ENCODE measurements around the gene ULBP2.
"Not testable (repeated sequence)": the region's sequence is repeated elsewhere in the genome, so short reads cannot be mapped to it uniquely, and the experiment has no call there.

Gene ULBP2

GRCh38 chr6:149901444-149902140 is 40.2 kb upstream of the ULBP2 start:
- Histone ChIP-seq H3K9ac (ENCODE audit: low read depth, low read length) (no peak overlapping the region), H3K27me3 (ENCODE audit: control insufficient read depth, insufficient read depth, low read length) (no peaks in the 10 kb centered on the region), H3K36me3 (ENCODE audit: control insufficient read depth, insufficient read depth, low read length) (no peaks in the 10 kb centered on the region), H3K4me1 (ENCODE audit: control insufficient read depth, insufficient read depth, low read length) (no peaks in the 10 kb centered on the region), H3K4me3 (ENCODE audit: low read depth, low read length) (no peak overlapping the region), H3K9me3 (ENCODE audit: control insufficient read depth, insufficient read depth, low read length) (no peaks in the 10 kb centered on the region)

DNA sequence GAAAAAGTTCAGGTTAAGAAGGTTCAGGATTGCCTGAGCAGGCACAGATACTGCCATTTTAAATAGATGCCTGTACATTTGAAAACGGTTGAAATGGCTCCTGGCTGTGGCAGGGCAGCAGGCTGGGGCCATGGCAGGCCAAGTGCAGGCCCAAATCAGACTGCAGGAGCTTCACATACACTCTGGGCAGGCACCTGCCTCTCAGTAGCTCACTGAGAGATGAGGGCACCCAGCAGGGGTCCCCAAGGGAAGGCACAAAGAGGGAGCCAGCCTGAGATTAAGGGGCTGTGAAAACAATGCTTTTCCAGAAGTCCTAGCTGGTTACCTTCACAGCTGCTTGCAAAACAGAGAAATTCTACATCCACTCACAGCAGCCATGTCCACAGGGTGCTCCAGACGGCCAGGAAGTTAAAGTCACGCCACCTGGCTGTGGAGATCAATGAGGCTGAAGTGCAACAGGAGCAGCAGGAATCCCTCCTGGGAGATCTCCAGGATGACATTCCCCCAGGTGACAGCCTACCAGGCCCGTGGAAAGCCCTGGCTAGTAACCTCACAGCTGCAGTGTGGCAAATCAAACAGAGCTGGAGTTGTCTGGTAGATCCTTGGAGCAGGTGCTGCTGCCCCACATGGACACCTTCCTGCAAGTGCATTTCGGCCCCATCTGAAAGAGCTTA is 37.7 kb upstream of the ULBP2 start:
- H3K4me3 ChIP-seq (ENCODE audit: low read depth, low read length) = no peak overlapping the region
- no peaks in the 10 kb centered on the region for H3K4me1 ChIP-seq (ENCODE audit: control insufficient read depth, insufficient read depth, low read length)
- H3K9me3 ChIP-seq (ENCODE audit: control insufficient read depth, insufficient read depth, low read length) = no peaks in the 10 kb centered on the region
- no peaks in the 10 kb centered on the region for H3K27me3 ChIP-seq (ENCODE audit: control insufficient read depth, insufficient read depth, low read length)
- H3K9ac ChIP-seq (ENCODE audit: low read depth, low read length) = no peak overlapping the region
- no peaks in the 10 kb centered on the region for H3K36me3 ChIP-seq (ENCODE audit: control insufficient read depth, insufficient read depth, low read length)

DNA sequence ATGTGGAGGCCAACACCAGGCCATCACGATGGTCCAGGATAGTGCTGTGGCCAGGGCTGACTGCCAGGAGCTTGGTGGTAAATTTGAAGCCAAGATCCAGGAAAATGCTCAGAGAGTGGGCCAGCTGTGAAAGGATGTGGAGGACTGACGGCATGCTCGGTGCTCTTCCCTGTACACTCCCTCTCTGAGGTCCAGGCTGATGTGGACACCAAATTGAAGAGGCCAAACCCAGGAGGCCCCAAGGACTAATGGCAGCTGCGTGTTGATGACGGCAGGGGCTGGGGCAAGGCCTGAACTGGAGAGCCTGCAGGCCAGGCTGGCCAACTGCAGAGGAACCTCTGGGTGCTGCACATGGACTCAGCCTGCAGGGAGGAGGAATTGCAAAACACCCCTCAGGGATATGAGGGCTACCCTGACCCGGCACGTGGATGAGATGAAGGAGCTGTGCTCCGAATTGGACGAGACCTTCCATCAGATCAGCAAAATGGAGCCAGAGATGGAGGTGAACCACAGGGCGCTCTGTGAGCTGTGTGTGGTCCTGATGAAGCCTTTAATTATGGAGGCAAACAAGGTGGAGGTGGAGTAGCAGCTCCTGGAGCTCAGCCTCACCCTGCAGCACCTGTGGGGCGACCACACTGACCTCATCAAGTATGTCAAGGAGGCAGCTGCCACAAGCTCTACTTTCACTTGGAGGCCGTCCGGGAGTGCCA is 37.0 kb upstream of the ULBP2 start:
- H3K36me3 ChIP-seq (ENCODE audit: control insufficient read depth, insufficient read depth, low read length) = no peaks in the 10 kb centered on the region
- no peaks in the 10 kb centered on the region for H3K4me1 ChIP-seq (ENCODE audit: control insufficient read depth, insufficient read depth, low read length)
- no peaks in the 10 kb centered on the region for H3K27me3 ChIP-seq (ENCODE audit: control insufficient read depth, insufficient read depth, low read length)
- no peak overlapping the region for H3K4me3 ChIP-seq (ENCODE audit: low read depth, low read length)
- H3K9ac ChIP-seq (ENCODE audit: low read depth, low read length) = no peak overlapping the region
- H3K9me3 ChIP-seq (ENCODE audit: control insufficient read depth, insufficient read depth, low read length) = no peaks in the 10 kb centered on the region

- Histone ChIP-seq H3K9ac (ENCODE audit: low read depth, low read length) (no peak overlapping the region), H3K9me3 (ENCODE audit: control insufficient read depth, insufficient read depth, low read length) (no peaks in the 10 kb centered on the region), H3K4me3 (ENCODE audit: low read depth, low read length) (no peak overlapping the region), H3K4me1 (ENCODE audit: control insufficient read depth, insufficient read depth, low read length) (no peaks in the 10 kb centered on the region), H3K27me3 (ENCODE audit: control insufficient read depth, insufficient read depth, low read length) (no peaks in the 10 kb centered on the region), H3K36me3 (ENCODE audit: control insufficient read depth, insufficient read depth, low read length) (no peaks in the 10 kb centered on the region)
Observed at GRCh38 chr6:149905371-149905910, 36.4 kb upstream of the ULBP2 start.

DNA sequence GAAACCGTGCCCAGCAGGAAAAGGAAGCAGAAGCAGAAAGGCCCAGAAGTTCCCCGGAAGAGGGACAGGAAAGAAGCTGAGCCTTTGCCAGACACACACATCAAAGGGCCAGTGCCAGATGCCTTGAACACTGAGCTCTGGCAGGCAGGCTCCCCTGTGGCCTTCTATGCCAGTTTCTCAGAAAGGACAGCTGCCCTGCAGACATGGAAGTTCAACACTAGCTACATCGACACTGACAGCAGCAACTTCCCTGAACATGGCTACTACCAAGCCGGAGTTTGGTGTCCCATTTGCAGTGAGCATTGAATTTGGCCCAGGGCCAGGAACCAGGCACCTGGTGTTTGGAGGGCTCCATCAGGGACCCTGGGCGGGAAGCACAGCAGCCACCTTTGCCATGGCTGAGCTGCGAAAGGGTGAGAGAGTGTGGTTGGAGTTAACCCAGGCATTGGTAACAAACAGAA is 35.9 kb upstream of the ULBP2 start:
- Histone ChIP-seq H3K4me1 (ENCODE audit: control insufficient read depth, insufficient read depth, low read length) (no peaks in the 10 kb centered on the region), H3K9ac (ENCODE audit: low read depth, low read length) (no peak overlapping the region), H3K27me3 (ENCODE audit: control insufficient read depth, insufficient read depth, low read length) (no peaks in the 10 kb centered on the region), H3K9me3 (ENCODE audit: control insufficient read depth, insufficient read depth, low read length) (no peaks in the 10 kb centered on the region), H3K4me3 (ENCODE audit: low read depth, low read length) (no peak overlapping the region), H3K36me3 (ENCODE audit: control insufficient read depth, insufficient read depth, low read length) (no peaks in the 10 kb centered on the region)

GRCh38 chr6:149906405-149906804 is 35.4 kb upstream of the ULBP2 start:
- H3K36me3 ChIP-seq (ENCODE audit: control insufficient read depth, insufficient read depth, low read length) = no peaks in the 10 kb centered on the region
- no peaks in the 10 kb centered on the region for H3K9me3 ChIP-seq (ENCODE audit: control insufficient read depth, insufficient read depth, low read length)
- H3K27me3 ChIP-seq (ENCODE audit: control insufficient read depth, insufficient read depth, low read length) = no peaks in the 10 kb centered on the region
- no peak overlapping the region for H3K9ac ChIP-seq (ENCODE audit: low read depth, low read length)
- no peak overlapping the region for H3K4me3 ChIP-seq (ENCODE audit: low read depth, low read length)
- H3K4me1 ChIP-seq (ENCODE audit: control insufficient read depth, insufficient read depth, low read length) = no peaks in the 10 kb centered on the region

DNA sequence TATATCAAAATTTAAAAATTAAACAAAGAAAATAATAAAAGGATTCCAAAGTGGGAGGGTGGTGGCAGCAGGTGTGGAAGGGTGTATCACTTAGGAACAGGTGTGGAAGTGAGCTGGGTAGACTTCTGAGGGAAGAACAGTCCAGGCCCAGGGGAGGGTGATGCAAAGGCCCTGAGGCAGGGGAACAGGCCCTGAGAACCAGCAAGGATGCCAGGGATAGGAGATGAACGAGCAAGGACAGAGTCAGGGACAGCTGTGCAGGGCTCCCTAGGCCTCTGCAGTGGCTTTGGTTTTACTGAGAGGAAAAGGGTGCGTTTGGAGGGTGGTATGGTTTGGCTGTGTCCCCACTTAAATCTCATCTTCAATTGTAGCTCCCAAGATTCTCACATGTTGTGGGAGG is 34.5 kb upstream of the ULBP2 start:
- Histone ChIP-seq H3K4me3 (ENCODE audit: low read depth, low read length) (no peak overlapping the region), H3K36me3 (ENCODE audit: control insufficient read depth, insufficient read depth, low read length) (no peaks in the 10 kb centered on the region), H3K9me3 (ENCODE audit: control insufficient read depth, insufficient read depth, low read length) (no peaks in the 10 kb centered on the region), H3K27me3 (ENCODE audit: control insufficient read depth, insufficient read depth, low read length) (no peaks in the 10 kb centered on the region), H3K9ac (ENCODE audit: low read depth, low read length) (no peak overlapping the region), H3K4me1 (ENCODE audit: control insufficient read depth, insufficient read depth, low read length) (no peaks in the 10 kb centered on the region)

DNA sequence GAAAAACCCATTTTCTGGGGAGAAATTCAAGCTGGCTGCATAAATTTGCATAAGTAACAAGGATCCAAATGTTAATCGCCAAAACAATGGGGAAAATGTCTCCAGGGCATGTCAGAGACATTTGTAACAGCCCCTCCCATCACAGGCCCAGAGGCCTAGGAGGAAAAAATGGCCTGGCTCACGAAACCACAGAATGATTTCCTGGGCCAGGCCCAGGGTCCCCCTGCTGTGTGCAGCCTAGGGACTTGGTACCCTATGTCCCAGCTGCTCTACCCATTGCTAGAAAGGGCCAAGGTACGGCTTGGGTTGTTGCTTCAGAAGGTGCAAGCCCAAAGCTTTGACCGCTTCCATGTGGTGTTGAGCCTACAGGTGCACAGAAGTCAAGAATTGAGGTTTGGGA is 33.3 kb upstream of the ULBP2 start:
- not testable (repeated sequence) for H3K4me1 ChIP-seq (ENCODE audit: control insufficient read depth, insufficient read depth, low read length); H3K9me3 ChIP-seq (ENCODE audit: control insufficient read depth, insufficient read depth, low read length)

GRCh38 chr6:149909701-149910470 is 31.9 kb upstream of the ULBP2 start:
- H3K27me3 ChIP-seq (ENCODE audit: control insufficient read depth, insufficient read depth, low read length) = peaks cover 6% of the 10 kb centered on the region
- no peaks in the 10 kb centered on the region for H3K9me3 ChIP-seq (ENCODE audit: control insufficient read depth, insufficient read depth, low read length)
- H3K36me3 ChIP-seq (ENCODE audit: control insufficient read depth, insufficient read depth, low read length) = no peaks in the 10 kb centered on the region
- H3K4me3 ChIP-seq (ENCODE audit: low read depth, low read length) = no peak overlapping the region
- no peaks in the 10 kb centered on the region for H3K4me1 ChIP-seq (ENCODE audit: control insufficient read depth, insufficient read depth, low read length)
- no peak overlapping the region for H3K9ac ChIP-seq (ENCODE audit: low read depth, low read length)

More for the DNA sequence above, 33.3 kb upstream of the ULBP2 start:
- not testable (repeated sequence) for H3K27me3 ChIP-seq (ENCODE audit: control insufficient read depth, insufficient read depth, low read length); H3K4me3 ChIP-seq (ENCODE audit: low read depth, low read length); H3K9ac ChIP-seq (ENCODE audit: low read depth, low read length); H3K36me3 ChIP-seq (ENCODE audit: control insufficient read depth, insufficient read depth, low read length)

DNA sequence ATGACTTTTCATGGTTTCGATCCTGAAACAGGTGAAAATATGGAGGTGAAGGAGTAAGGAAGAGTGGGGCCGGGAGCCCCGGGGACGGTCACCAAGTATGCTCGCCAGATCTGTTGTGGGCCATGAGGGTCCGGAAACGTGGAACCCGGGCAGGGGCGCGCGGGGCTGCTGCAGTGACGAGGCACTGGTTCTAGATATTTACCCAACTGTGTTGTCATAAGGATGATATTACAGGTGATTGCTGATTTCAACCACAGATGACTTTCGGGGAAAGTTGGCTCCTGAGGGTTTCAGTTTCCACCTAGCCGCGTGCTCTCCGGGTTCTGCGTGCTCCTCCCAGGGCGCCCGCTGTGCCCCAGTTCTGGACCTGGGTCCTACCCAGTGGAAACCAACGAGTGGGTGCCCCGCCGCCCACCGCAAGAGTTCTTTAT is 31.1 kb upstream of the ULBP2 start:
- Histone ChIP-seq H3K36me3 (ENCODE audit: control insufficient read depth, insufficient read depth, low read length) (no peaks in the 10 kb centered on the region), H3K4me3 (ENCODE audit: low read depth, low read length) (no peak overlapping the region), H3K27me3 (ENCODE audit: control insufficient read depth, insufficient read depth, low read length) (peaks cover 6% of the 10 kb centered on the region), H3K9ac (ENCODE audit: low read depth, low read length) (no peak overlapping the region), H3K4me1 (ENCODE audit: control insufficient read depth, insufficient read depth, low read length) (no peaks in the 10 kb centered on the region), H3K9me3 (ENCODE audit: control insufficient read depth, insufficient read depth, low read length) (no peaks in the 10 kb centered on the region)

- H3K4me1 ChIP-seq (ENCODE audit: control insufficient read depth, insufficient read depth, low read length); H3K27me3 ChIP-seq (ENCODE audit: control insufficient read depth, insufficient read depth, low read length); H3K9me3 ChIP-seq (ENCODE audit: control insufficient read depth, insufficient read depth, low read length); H3K9ac ChIP-seq (ENCODE audit: low read depth, low read length); H3K4me3 ChIP-seq (ENCODE audit: low read depth, low read length); H3K36me3 ChIP-seq (ENCODE audit: control insufficient read depth, insufficient read depth, low read length): not testable (repeated sequence)
Observed at GRCh38 chr6:149912680-149913079, 29.1 kb upstream of the ULBP2 start.
